ENCODE results near the gene CHMP4A.
A peak's percentile ranks its signal among the peaks of the same experiment; 100 is the strongest.

Gene CHMP4A

DNA sequence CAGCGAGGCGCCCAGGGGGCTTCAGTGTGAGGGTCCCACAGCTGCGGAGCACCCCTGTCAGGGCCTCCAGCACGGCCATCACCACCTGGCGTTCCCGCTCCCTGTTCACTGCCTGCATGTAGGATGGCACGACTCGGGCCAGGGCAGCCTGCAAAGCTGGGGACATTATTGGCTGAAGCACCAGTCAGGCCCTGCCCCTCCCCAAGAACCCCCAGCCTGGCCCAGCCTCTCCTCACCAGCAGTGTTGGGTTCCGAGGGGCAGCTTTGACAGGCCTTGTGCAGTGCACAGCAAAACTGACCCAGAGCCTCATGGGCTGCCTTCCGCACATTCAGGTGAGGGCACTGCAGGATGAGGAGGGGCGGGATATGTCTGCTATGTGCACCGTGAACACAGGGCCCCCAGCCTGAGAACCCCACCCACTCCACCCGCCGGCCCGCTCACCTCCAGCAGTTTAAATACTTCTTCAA, 30.2 kb downstream of the CHMP4A start:
- Histone ChIP-seq H3K27me3 (ENCODE audit: control insufficient read depth, insufficient read depth, low read length) (no peaks in the 10 kb centered on the region), H3K4me1 (ENCODE audit: control insufficient read depth, insufficient read depth, low read length) (peaks cover 22% of the 10 kb centered on the region), H3K9ac (ENCODE audit: low read length) (no peak overlapping the region), H3K36me3 (ENCODE audit: control insufficient read depth, insufficient read depth, low read length) (peaks cover 38% of the 10 kb centered on the region), H3K4me3 (ENCODE audit: low read length) (no peak overlapping the region), H3K27ac (ENCODE audit: low read depth, low read length) (no peak overlapping the region)

DNA sequence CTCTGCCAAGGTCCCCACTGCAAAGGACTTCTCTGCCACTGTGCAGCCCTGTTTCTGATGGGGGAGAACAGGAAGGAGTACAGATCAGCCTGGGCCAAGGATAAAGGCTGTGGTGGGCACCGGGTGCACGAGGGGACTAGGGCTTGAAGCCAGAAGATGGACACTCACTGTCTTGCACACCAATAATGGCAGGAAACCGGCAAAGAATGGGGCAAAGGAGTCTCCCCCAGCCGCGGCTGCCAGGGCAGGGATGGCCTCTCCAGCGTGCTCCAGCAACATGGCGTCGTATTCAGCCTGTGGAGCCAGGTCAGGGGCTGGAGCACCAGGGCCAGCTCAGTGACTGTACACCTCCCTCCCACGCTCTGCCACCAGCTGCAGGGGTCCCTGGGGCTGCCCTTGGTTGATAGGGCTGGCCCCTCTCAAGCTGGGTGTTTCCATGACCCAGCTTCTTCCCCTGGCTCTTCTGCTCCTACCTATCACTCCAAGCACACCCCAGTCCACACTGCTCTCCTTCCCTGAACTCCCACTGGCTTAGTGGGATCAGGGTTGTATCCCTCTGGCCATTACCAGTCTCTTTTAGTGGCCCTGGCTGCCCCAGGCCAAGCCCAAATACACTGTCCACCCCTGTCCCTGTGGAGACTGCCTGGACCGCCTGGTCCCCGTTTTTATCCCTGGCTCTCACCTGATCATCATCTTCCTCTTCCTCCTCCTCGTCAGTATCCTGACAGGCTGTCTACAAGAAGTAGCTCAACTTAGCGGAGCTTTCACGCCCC, 31.0 kb downstream of the CHMP4A start:
- Histone ChIP-seq H3K36me3 (ENCODE audit: control insufficient read depth, insufficient read depth, low read length) (peaks cover 38% of the 10 kb centered on the region), H3K4me3 (ENCODE audit: low read length) (no peak overlapping the region), H3K27ac (ENCODE audit: low read depth, low read length) (no peak overlapping the region), H3K9ac (ENCODE audit: low read length) (no peak overlapping the region), H3K4me1 (ENCODE audit: control insufficient read depth, insufficient read depth, low read length) (peaks cover 16% of the 10 kb centered on the region), H3K27me3 (ENCODE audit: control insufficient read depth, insufficient read depth, low read length) (no peaks in the 10 kb centered on the region)

DNA sequence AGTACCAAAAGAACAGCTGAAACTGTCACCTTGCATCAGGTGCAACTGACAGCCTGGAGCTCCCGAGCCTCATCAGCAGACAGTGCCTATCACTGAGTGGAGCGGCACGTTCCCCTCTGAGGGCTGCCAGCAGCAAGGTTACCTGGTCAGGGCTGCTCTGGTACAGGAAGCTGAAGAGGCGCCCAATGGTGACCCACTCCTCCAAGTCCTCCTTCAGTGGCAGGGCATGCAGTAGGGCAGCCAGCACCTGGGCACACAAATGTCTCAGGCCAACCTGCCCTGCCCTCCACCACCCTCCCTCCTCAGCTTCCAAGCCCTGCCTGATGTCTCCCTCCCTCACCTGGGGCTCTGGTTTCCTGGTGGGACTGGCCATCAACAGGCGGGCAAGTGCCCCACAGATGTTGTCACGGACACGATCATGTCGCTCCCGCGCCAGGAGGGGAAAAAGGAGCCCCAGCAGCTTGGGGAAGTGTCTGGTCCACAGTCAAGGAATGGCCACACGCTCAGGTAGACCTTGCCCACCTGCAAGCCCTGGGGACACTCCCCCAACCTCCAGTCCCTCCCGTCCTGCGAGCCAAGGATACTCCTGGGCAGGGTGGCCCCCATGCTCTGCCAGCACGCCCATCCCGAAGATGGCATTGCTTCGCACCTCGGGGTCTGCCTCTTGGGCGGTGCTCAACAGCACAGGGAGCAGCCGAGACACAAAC, 31.8 kb downstream of the CHMP4A start:
- Histone ChIP-seq H3K4me3 (ENCODE audit: low read length) (no peak overlapping the region), H3K36me3 (ENCODE audit: control insufficient read depth, insufficient read depth, low read length) (peaks cover 38% of the 10 kb centered on the region), H3K27me3 (ENCODE audit: control insufficient read depth, insufficient read depth, low read length) (no peaks in the 10 kb centered on the region), H3K4me1 (ENCODE audit: control insufficient read depth, insufficient read depth, low read length) (peaks cover 16% of the 10 kb centered on the region), H3K9ac (ENCODE audit: low read length) (no peak overlapping the region), H3K27ac (ENCODE audit: low read depth, low read length) (no peak overlapping the region)

DNA sequence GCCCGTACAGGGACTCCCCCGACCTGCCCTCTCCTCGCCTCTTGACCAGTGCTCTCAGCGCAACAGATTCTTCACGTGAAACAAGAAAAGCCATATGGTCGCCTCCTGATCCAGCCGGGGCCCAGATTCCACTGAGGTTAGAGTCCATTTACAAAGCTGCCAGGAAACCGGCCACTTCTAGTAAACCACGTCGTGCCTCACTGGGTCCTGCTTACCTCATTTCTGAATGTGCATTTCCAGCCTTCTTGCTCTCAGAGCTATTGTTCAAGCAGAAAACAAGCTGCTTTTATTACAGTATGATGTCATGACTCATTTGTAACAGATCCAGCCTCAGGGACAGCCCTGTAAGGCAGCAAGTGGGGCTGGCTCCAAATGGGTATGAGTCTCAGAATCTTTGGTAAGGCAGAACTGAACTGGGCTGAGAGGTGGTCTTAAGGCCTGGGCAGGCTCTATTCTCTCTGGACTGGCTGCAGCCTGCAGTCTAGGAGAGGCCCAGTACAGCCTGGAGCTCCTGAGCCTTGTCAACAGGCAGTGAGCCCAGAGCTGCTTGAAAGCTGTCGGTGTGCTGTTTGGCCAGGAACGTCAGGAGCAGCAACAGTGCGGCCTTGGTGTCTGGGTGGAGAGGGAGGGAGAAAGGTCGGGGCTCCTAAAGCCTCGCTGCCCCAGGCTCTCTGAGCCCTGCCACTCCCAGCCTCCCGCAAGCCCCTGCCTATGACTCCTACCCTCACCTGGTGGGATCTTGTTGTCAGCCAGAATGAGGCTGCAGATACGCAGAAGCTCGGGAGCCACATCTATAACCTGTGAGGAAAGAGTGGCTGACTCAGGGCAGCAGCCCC, 33.1 kb downstream of the CHMP4A start:
- H3K36me3 ChIP-seq (ENCODE audit: control insufficient read depth, insufficient read depth, low read length) = peaks cover 25% of the 10 kb centered on the region
- no peak overlapping the region for H3K9ac ChIP-seq (ENCODE audit: low read length)

DNA sequence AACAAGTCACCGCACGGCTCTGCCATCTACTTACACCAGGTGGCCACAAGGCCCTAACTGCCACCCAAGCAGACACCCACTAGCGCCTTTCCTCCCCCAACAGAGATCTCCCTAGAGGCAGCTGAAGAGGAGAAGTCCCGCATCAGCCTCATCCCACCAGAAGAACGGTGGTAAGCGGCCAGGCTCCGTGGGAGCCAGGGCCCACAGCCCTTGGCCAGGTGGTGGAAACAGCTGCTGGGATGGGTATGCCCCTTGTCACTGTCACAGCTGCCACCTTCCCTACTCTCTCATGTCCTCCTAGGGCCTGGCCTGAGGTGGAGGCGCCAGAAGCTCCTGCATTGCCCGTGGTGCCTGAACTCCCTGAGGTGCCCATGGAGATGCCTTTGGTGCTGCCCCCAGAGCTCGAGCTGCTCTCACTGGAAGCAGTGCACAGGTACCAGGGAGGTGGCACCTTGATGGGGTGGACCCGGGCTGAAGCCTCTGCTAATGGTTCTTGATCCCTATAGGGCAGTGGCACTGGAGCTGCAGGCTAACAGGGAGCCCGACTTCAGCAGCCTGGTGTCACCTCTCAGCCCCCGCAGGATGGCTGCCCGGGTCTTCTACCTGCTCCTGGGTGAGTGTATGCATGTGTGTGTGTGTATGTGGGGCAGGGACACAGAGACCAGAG, 33.9 kb downstream of the CHMP4A start:
- Histone ChIP-seq H3K4me1 (ENCODE audit: control insufficient read depth, insufficient read depth, low read length) (peaks cover 16% of the 10 kb centered on the region), H3K4me3 (ENCODE audit: low read length) (no peak overlapping the region), H3K36me3 (ENCODE audit: control insufficient read depth, insufficient read depth, low read length) (peaks cover 22% of the 10 kb centered on the region), H3K27me3 (ENCODE audit: control insufficient read depth, insufficient read depth, low read length) (no peaks in the 10 kb centered on the region), H3K9ac (ENCODE audit: low read length) (no peak overlapping the region), H3K27ac (ENCODE audit: low read depth, low read length) (peak overlapping the region; percentile 95)

More for the DNA sequence above, 33.1 kb downstream of the CHMP4A start:
- Histone ChIP-seq H3K4me3 (ENCODE audit: low read length) (no peak overlapping the region), H3K4me1 (ENCODE audit: control insufficient read depth, insufficient read depth, low read length) (peaks cover 16% of the 10 kb centered on the region), H3K27me3 (ENCODE audit: control insufficient read depth, insufficient read depth, low read length) (no peaks in the 10 kb centered on the region), H3K27ac (ENCODE audit: low read depth, low read length) (peak overlapping the region; percentile 95)

DNA sequence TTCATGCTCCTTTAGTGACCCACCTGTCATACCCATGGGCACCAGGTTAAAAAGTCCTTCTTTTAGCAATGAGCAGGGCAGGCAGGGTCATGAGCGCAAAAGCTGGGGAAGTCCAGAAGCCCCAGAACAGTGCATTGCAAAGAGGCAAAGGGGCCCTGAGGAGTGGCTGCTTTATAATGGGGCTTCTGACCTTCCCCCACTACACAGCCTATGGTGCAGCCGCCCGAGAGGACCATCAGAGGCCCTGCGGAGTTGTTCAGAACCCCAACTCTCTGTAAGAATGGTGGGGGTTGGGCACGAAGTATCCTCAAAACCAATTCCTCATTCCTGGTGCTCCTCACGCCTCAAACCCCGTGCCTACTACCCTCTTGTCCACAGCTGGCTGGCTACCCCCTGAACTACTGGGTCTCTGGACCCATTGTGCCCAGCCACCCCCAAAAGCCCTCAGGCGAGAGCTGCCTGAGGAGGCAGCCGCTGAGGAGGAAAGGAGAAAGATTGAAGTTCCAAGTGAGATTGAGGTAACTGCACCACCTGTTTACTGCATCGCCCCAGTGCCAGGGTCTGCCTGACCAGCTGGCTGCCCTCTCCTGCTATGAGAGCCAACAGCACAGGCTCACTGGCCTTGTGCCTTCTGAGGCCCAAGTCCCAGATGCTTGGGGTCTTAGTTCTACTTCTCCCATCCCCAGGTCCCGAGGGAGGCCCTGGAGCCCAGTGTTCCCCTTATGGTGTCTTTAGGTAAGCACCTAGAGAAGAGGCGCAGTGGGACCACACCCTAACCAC, 34.7 kb downstream of the CHMP4A start:
- peaks cover 17% of the 10 kb centered on the region for H3K36me3 ChIP-seq (ENCODE audit: control insufficient read depth, insufficient read depth, low read length)
- peak overlapping the region; percentile 95 for H3K27ac ChIP-seq (ENCODE audit: low read depth, low read length)
- no peak overlapping the region for H3K9ac ChIP-seq (ENCODE audit: low read length)

DNA sequence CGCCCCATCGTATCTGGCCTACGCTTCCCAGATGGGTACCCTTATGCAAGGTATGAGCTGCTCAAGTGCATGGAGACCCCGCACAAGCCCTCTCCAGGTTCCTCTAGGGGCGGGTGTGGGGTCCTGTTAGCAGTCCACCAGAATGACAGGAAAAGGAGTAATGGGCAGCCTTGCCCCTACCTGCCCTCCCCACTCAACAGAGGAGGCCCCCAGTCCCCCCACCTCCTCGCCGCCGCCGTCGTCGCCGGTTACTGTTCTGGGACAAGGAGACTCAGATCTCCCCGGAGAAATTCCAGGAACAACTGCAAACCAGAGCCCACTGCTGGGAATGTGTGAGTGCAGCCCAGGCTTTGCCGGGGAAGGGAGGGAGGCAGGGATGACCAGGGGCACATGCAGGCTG, 35.4 kb downstream of the CHMP4A start:
- H3K36me3 ChIP-seq (ENCODE audit: control insufficient read depth, insufficient read depth, low read length) = peaks cover 21% of the 10 kb centered on the region
- H3K4me1 ChIP-seq (ENCODE audit: control insufficient read depth, insufficient read depth, low read length) = peaks cover 16% of the 10 kb centered on the region
- no peaks in the 10 kb centered on the region for H3K27me3 ChIP-seq (ENCODE audit: control insufficient read depth, insufficient read depth, low read length)
- no peak overlapping the region for H3K9ac ChIP-seq (ENCODE audit: low read length)
- no peak overlapping the region for H3K4me3 ChIP-seq (ENCODE audit: low read length)
- H3K27ac ChIP-seq (ENCODE audit: low read depth, low read length) = no peak overlapping the region

More for the DNA sequence above, 34.7 kb downstream of the CHMP4A start:
- H3K4me3 ChIP-seq (ENCODE audit: low read length) = no peak overlapping the region
- H3K27me3 ChIP-seq (ENCODE audit: control insufficient read depth, insufficient read depth, low read length) = no peaks in the 10 kb centered on the region
- peaks cover 16% of the 10 kb centered on the region for H3K4me1 ChIP-seq (ENCODE audit: control insufficient read depth, insufficient read depth, low read length)

DNA sequence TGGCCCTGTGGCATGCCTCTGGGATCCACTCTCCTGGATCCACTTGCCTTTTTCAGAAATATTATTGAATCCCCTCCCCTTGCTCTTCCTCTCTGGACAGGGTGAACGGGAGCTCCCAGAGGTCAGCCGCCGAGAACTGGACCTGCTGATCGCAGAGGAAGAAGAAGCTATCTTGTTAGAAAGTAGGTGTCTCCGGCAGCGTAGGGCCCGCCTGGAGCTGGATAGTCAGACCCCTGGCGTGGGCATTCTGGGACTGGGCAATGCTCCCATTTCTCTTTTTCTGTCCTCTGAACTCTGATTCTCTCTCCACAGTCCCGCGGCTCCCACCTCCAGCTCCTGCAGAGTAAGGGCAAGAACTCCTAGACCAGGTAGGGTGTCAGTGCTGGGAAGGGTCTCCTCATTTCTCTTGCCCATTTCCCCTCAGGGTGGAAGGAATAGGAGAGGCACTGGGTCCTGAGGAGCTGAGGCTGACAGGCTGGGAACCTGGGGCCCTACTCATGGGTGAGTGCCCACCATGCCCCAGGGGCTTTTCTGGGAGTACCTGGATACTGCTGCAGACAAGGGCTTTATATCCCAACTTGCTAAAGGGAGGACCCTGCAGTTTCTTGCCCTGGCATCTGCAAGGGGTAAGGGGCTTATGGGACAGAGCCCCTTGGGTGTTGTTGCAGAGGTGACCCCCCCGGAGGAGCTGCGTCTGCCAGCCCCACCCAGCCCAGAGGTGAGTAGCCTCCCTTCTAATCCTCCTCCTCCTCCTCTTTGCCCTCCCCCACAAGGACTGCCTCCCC, 36.1 kb downstream of the CHMP4A start:
- H3K4me1 ChIP-seq (ENCODE audit: control insufficient read depth, insufficient read depth, low read length) = peaks cover 17% of the 10 kb centered on the region
- no peak overlapping the region for H3K9ac ChIP-seq (ENCODE audit: low read length)
- no peak overlapping the region for H3K27ac ChIP-seq (ENCODE audit: low read depth, low read length)
- H3K36me3 ChIP-seq (ENCODE audit: control insufficient read depth, insufficient read depth, low read length) = peaks cover 21% of the 10 kb centered on the region
- H3K4me3 ChIP-seq (ENCODE audit: low read length) = no peak overlapping the region
- no peaks in the 10 kb centered on the region for H3K27me3 ChIP-seq (ENCODE audit: control insufficient read depth, insufficient read depth, low read length)

DNA sequence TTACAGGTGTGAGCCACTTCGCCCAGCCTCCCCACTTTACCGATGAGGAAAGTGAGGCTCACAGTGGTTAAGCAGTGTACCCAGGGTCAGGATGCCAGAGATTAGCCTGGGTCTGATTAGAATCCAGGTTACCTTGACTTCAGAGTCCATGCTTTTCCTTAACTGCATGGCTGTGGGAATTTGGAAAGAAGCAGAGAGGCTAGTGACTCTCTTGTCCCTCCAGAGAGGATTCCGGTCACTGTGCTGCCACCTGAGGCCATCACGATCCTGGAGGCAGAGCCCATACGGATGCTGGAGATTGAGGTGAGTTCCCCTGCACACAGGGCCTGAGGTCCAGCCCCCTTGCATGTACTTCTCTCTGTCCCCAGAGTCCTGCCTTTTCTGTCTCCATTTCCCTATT, 36.7 kb downstream of the CHMP4A start:
- peaks cover 19% of the 10 kb centered on the region for H3K36me3 ChIP-seq (ENCODE audit: control insufficient read depth, insufficient read depth, low read length)
- H3K4me1 ChIP-seq (ENCODE audit: control insufficient read depth, insufficient read depth, low read length) = peaks cover 19% of the 10 kb centered on the region
- H3K9ac ChIP-seq (ENCODE audit: low read length) = no peak overlapping the region

DNA sequence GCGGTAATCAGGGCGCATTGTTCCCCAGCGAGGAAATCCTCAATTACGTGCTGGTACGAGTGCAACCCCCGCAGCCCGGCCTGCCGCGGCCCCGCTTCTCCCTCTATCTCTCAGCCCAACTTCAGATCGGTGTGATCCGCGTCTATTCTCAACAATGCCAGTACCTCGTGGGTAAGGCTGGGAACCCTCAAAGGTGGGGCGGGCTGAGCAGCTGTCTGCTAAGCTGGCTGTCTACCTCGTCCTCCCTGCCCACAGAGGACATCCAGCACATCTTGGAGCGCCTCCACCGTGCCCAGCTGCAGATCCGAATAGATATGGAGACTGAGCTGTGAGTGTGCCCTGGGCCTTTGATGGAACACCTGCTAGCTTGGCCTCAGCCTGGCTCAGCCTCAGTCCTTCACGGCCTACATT, 40.4 kb downstream of the CHMP4A start:
- H3K27me3 ChIP-seq (ENCODE audit: control insufficient read depth, insufficient read depth, low read length) = no peaks in the 10 kb centered on the region
- H3K9ac ChIP-seq (ENCODE audit: low read length) = no peak overlapping the region
- no peak overlapping the region for H3K27ac ChIP-seq (ENCODE audit: low read depth, low read length)
- peaks cover 5% of the 10 kb centered on the region for H3K4me1 ChIP-seq (ENCODE audit: control insufficient read depth, insufficient read depth, low read length)
- no peak overlapping the region for H3K4me3 ChIP-seq (ENCODE audit: low read length)
- peaks cover 12% of the 10 kb centered on the region for H3K36me3 ChIP-seq (ENCODE audit: control insufficient read depth, insufficient read depth, low read length)

More for the DNA sequence above, 36.7 kb downstream of the CHMP4A start:
- Histone ChIP-seq H3K4me3 (ENCODE audit: low read length) (no peak overlapping the region), H3K27ac (ENCODE audit: low read depth, low read length) (no peak overlapping the region), H3K27me3 (ENCODE audit: control insufficient read depth, insufficient read depth, low read length) (no peaks in the 10 kb centered on the region)

Data from rectal smooth muscle tissue (tissue), 1 donor.